SJSA1 (cell line): ENCODE data around the gene SEC62. TPM values are rescaled to one million over a fixed set of nuclear protein-coding genes. Genes with fewer than 3 reads are reported as not detected.

Experiments
- DNase-seq, 2 experiments: peaks; one replicate each; pipeline ENCODE4 v3.0.0-alpha.2; 2015 to 2020; ENCODE audit warnings: low spot score in 2 of 2, low read depth in 1 of 2
- H3K27ac ChIP-seq: fragments of 250-450 bp; sonication (Bioruptor Pico); 2 replicates; pipeline ENCODE4 v1.5.1; 2020; ENCODE audit warnings: mild to moderate bottlenecking, moderate library complexity
- H3K27me3 ChIP-seq: fragments of 250-450 bp; sonication (Bioruptor Pico); replicated peaks from 2 replicates; pipeline ENCODE4 v1.5.1; 2020; ENCODE audit warnings: mild to moderate bottlenecking, moderate library complexity
- H3K36me3 ChIP-seq: fragments of 250-450 bp; sonication (Bioruptor Pico); 2 replicates; pipeline ENCODE4 v1.5.1; 2020; ENCODE audit warnings: mild to moderate bottlenecking
- H3K4me1 ChIP-seq: fragments of 250-450 bp; sonication (Bioruptor Pico); replicated peaks from 2 replicates; pipeline ENCODE4 v1.6.1; 2021; ENCODE audit warnings: mild to moderate bottlenecking
- H3K4me3 ChIP-seq: fragments of 250-450 bp; sonication (Bioruptor Pico); 2 replicates; pipeline ENCODE4 v1.5.1; 2020; ENCODE audit warnings: mild to moderate bottlenecking
- H3K9me3 ChIP-seq: fragments of 250-450 bp; sonication (Bioruptor Pico); replicated peaks from 2 replicates; pipeline ENCODE4 v1.5.1; 2020; ENCODE audit warnings: mild to moderate bottlenecking
- total RNA-seq: library from RNA; depleted of rRNA; stranded (reverse); fragments of >200 nt; shearing (Covaris generic); gene quantifications from 2 replicates; pipeline ENCODE4 v1.2.3, GENCODE V29; 2014

SEC62 gene
- total RNA-seq, 1 experiment from 2014 or later = 30.8 TPM

GRCh38 chr3:169953462-169954141 lies 13.0 kb upstream of the SEC62 start:
- Histone ChIP-seq H3K4me1 (no peaks in the 10 kb centered on the region), H3K36me3 (no peaks in the 10 kb centered on the region), H3K27ac (no peak overlapping the region), H3K27me3 (no peaks in the 10 kb centered on the region), H3K4me3 (no peak overlapping the region), H3K9me3 (no peaks in the 10 kb centered on the region)
- no peak for DNase-seq

- DNase-seq = no peak
- Histone ChIP-seq H3K27ac (no peak overlapping the region), H3K4me1 (no peaks in the 10 kb centered on the region), H3K36me3 (no peaks in the 10 kb centered on the region), H3K9me3 (no peaks in the 10 kb centered on the region), H3K27me3 (no peaks in the 10 kb centered on the region), H3K4me3 (no peak overlapping the region)
Observed at GRCh38 chr3:169954142-169954756, 12.4 kb upstream of the SEC62 start.

GRCh38 chr3:169955406-169955805 lies 11.2 kb upstream of the SEC62 start:
- Histone ChIP-seq H3K4me3 (no peak overlapping the region), H3K4me1 (no peaks in the 10 kb centered on the region), H3K36me3 (no peaks in the 10 kb centered on the region), H3K27me3 (no peaks in the 10 kb centered on the region), H3K27ac (no peak overlapping the region), H3K9me3 (no peaks in the 10 kb centered on the region)
- DNase-seq = no peak

GRCh38 chr3:169964176-169964575 lies 2.4 kb upstream of the SEC62 start:
- Histone ChIP-seq H3K9me3 (no peaks in the 10 kb centered on the region), H3K27me3 (no peaks in the 10 kb centered on the region), H3K27ac (no peak overlapping the region), H3K4me1 (peaks cover 10% of the 10 kb centered on the region), H3K4me3 (no peak overlapping the region), H3K36me3 (peaks cover 7% of the 10 kb centered on the region)
- DNase-seq = no peak

GRCh38 chr3:169965562-169966427 lies 812 bp upstream of the SEC62 start:
- peak overlapping the region; percentile 78; the same call in 1 of the 2 replicates for H3K27ac ChIP-seq

GRCh38 chr3:169966951-169967915 lies 626 bp downstream of the SEC62 start:
- H3K9me3 ChIP-seq = no peaks in the 10 kb centered on the region
- peak; percentile 48 to 52 for DNase-seq
- peak overlapping the region; percentile 81 for H3K4me3 ChIP-seq
- H3K27ac ChIP-seq = peak overlapping the region; percentile 78
- H3K27me3 ChIP-seq = no peaks in the 10 kb centered on the region
- H3K4me1 ChIP-seq = peaks cover 10% of the 10 kb centered on the region
- peaks cover 23% of the 10 kb centered on the region for H3K36me3 ChIP-seq

More at GRCh38 chr3:169965562-169966427, 812 bp upstream of the SEC62 start:
- peaks cover 10% of the 10 kb centered on the region for H3K4me1 ChIP-seq
- peaks cover 14% of the 10 kb centered on the region for H3K36me3 ChIP-seq
- H3K9me3 ChIP-seq = no peaks in the 10 kb centered on the region
- H3K27me3 ChIP-seq = no peaks in the 10 kb centered on the region
- H3K4me3 ChIP-seq = peak overlapping the region; percentile 81
- no peak for DNase-seq

GRCh38 chr3:169968224-169968885 lies 1.7 kb downstream of the SEC62 start:
- no peak overlapping the region for H3K27ac ChIP-seq
- H3K4me3 ChIP-seq = no peak overlapping the region; the same call in 1 of the 2 replicates
- H3K27me3 ChIP-seq = no peaks in the 10 kb centered on the region
- DNase-seq = no peak
- peaks cover 25% of the 10 kb centered on the region for H3K36me3 ChIP-seq
- H3K9me3 ChIP-seq = no peaks in the 10 kb centered on the region
- peaks cover 10% of the 10 kb centered on the region for H3K4me1 ChIP-seq

GRCh38 chr3:169969174-169970095 lies 2.8 kb downstream of the SEC62 start:
- no peaks in the 10 kb centered on the region for H3K27me3 ChIP-seq
- H3K9me3 ChIP-seq = no peaks in the 10 kb centered on the region
- H3K4me3 ChIP-seq = no peak overlapping the region
- H3K27ac ChIP-seq = no peak overlapping the region
- H3K36me3 ChIP-seq = peaks cover 27% of the 10 kb centered on the region
- H3K4me1 ChIP-seq = peaks cover 10% of the 10 kb centered on the region
- no peak for DNase-seq

- H3K36me3 ChIP-seq = peaks cover 38% of the 10 kb centered on the region
- no peaks in the 10 kb centered on the region for H3K9me3 ChIP-seq
- DNase-seq = no peak
- no peak overlapping the region for H3K4me3 ChIP-seq
- H3K27me3 ChIP-seq = no peaks in the 10 kb centered on the region
- H3K4me1 ChIP-seq = peaks cover 10% of the 10 kb centered on the region
- no peak overlapping the region for H3K27ac ChIP-seq
Observed at GRCh38 chr3:169970847-169971246, 4.2 kb downstream of the SEC62 start.

GRCh38 chr3:169971522-169971921 lies 4.9 kb downstream of the SEC62 start:
- Histone ChIP-seq H3K27ac (no peak overlapping the region), H3K4me1 (peaks cover 5% of the 10 kb centered on the region), H3K4me3 (no peak overlapping the region), H3K36me3 (peaks cover 45% of the 10 kb centered on the region), H3K9me3 (no peaks in the 10 kb centered on the region), H3K27me3 (no peaks in the 10 kb centered on the region)
- no peak for DNase-seq

GRCh38 chr3:169980055-169980454 lies 13.4 kb downstream of the SEC62 start:
- H3K4me1 ChIP-seq = peaks cover 4% of the 10 kb centered on the region; the same call in 1 of the 2 replicates
- no peaks in the 10 kb centered on the region; the same call in 1 of the 2 replicates for H3K27me3 ChIP-seq
- peak in 1 of 2 experiments; percentile 4 for DNase-seq
- no peaks in the 10 kb centered on the region for H3K9me3 ChIP-seq
- no peak overlapping the region for H3K4me3 ChIP-seq
- no peak overlapping the region for H3K27ac ChIP-seq
- H3K36me3 ChIP-seq = peaks cover 94% of the 10 kb centered on the region

- no peaks in the 10 kb centered on the region for H3K27me3 ChIP-seq
- no peak for DNase-seq
- peaks cover 4% of the 10 kb centered on the region; the same call in 1 of the 2 replicates for H3K4me1 ChIP-seq
- H3K4me3 ChIP-seq = no peak overlapping the region
- H3K9me3 ChIP-seq = no peaks in the 10 kb centered on the region
- H3K27ac ChIP-seq = no peak overlapping the region
- peaks cover 84% of the 10 kb centered on the region for H3K36me3 ChIP-seq
Observed at GRCh38 chr3:169984292-169984691, 17.7 kb downstream of the SEC62 start.
